SU-DHL-6 (cell line): ENCODE measurements around the gene TBC1D23.
"Not testable (repeated sequence)": the region's sequence is repeated elsewhere in the genome, so short reads cannot be mapped to it uniquely, and the experiment has no call there.

ENCODE experiments used
- H2AFZ ChIP-seq: fragments of 200-600 bp; sonication (generic); 2 replicates; pipeline ENCODE4 v1.6.1; 2014; ENCODE audit warnings: low read depth, mild to moderate bottlenecking, moderate library complexity, mixed read lengths, antibody characterized with exemption, low read length; ENCODE audit not compliant: severe bottlenecking
- H3F3A ChIP-seq: fragments of 200-600 bp; shearing (Covaris generic); 2 replicates; pipeline ENCODE4 v1.6.0; 2016; ENCODE audit warnings: antibody characterized with exemption, mild to moderate bottlenecking; ENCODE audit not compliant: insufficient read depth
- H3K27ac ChIP-seq: fragments of 200-600 bp; sonication (generic); 2 replicates; pipeline ENCODE4 v1.5.1; 2016; ENCODE audit warnings: low read depth, mild to moderate bottlenecking, low read length, moderate library complexity, mixed read lengths
- H3K27me3 ChIP-seq: fragments of 200-600 bp; sonication (generic), shearing (Covaris generic); 2 replicates; pipeline ENCODE4 v1.6.0; 2014; ENCODE audit warnings: mild to moderate bottlenecking, low read length
- H3K36me3 ChIP-seq: fragments of 200-600 bp; sonication (generic); 2 replicates; pipeline ENCODE4 v1.6.1; 2014; ENCODE audit warnings: mild to moderate bottlenecking, low read length, mixed read lengths
- H3K4me2 ChIP-seq: fragments of 300-600, 200-600 bp; shearing (Covaris generic), sonication (generic); 2 replicates; pipeline ENCODE4 v1.6.0; 2014; ENCODE audit warnings: low read length, low read depth, mild to moderate bottlenecking; ENCODE audit not compliant: poor library complexity, severe bottlenecking
- H3K4me3 ChIP-seq: fragments of 200-600 bp; sonication (generic); 2 replicates; pipeline ENCODE4 v1.5.1; 2014; ENCODE audit warnings: antibody characterized with exemption, low read length, mild to moderate bottlenecking, mixed read lengths; ENCODE audit not compliant: insufficient read depth, poor library complexity, severe bottlenecking
- H3K79me2 ChIP-seq: fragments of 200-600 bp; sonication (generic); 2 replicates; pipeline ENCODE4 v1.6.1; 2014; ENCODE audit warnings: mild to moderate bottlenecking, low read length, moderate library complexity; ENCODE audit not compliant: insufficient read depth
- H3K9ac ChIP-seq: fragments of 200-600 bp; sonication (generic); 2 replicates; pipeline ENCODE4 v1.7.0; 2014; ENCODE audit warnings: mild to moderate bottlenecking, low read length
- H3K9me2 ChIP-seq: fragments of 200-600 bp; sonication (generic); replicated peaks from 2 replicates; pipeline ENCODE4 v1.6.1; 2014; ENCODE audit warnings: low read length; ENCODE audit not compliant: insufficient read depth
- H3K9me3 ChIP-seq: fragments of 200-600 bp; sonication (generic); 2 replicates; pipeline ENCODE4 v1.6.1; 2014; ENCODE audit warnings: low read length, mixed read lengths; ENCODE audit not compliant: insufficient read depth
- H4K20me1 ChIP-seq: fragments of 200-600 bp; sonication (generic); 2 replicates; pipeline ENCODE4 v1.6.1; 2014; ENCODE audit warnings: low read depth, mild to moderate bottlenecking, antibody characterized with exemption, low read length, moderate library complexity, mixed read lengths
- CTCF ChIP-seq: fragments of 200-600 bp; sonication (generic); IDR thresholded peaks from one replicate; pipeline ENCODE4 v1.5.1; 2017; ENCODE audit warnings: antibody characterized with exemption, mild to moderate bottlenecking, low read length, moderate library complexity; ENCODE audit not compliant: insufficient read depth, poor library complexity, severe bottlenecking
- EZH2phosphoT487 ChIP-seq: fragments of 200-600 bp; sonication (generic), shearing (Covaris generic); conservative IDR thresholded peaks from 2 replicates; pipeline ENCODE4 v1.6.1; 2018; ENCODE audit warnings: mild to moderate bottlenecking, antibody characterized with exemption, low read length, moderate library complexity, mixed read lengths

TBC1D23 gene

GRCh38 chr3:100231668-100232067 is 29.1 kb upstream of the TBC1D23 start:
- Histone ChIP-seq H4K20me1 (no peaks in the 10 kb centered on the region), H3K27ac (no peak overlapping the region), H3K36me3 (no peaks in the 10 kb centered on the region), H3K4me3 (no peak overlapping the region), H3K79me2 (no peaks in the 10 kb centered on the region), H2AFZ (no peak overlapping the region), H3K9me2 (no peaks in the 10 kb centered on the region), H3K9me3 (no peaks in the 10 kb centered on the region), H3K4me2 (no peak overlapping the region), H3K9ac (no peak overlapping the region), H3K27me3 (no peaks in the 10 kb centered on the region), H3F3A (no peaks in the 10 kb centered on the region)
- no peak for TF ChIP-seq EZH2phosphoT487
- no peak for TF ChIP-seq CTCF

GRCh38 chr3:100234364-100234763 is 26.4 kb upstream of the TBC1D23 start:
- H2AFZ ChIP-seq: no peak overlapping the region
- H3K4me3 ChIP-seq: no peak overlapping the region
- TF ChIP-seq CTCF (no peak), EZH2phosphoT487 (no peak)
- H3K27ac ChIP-seq: no peak overlapping the region
- no peaks in the 10 kb centered on the region for H3K9me2 ChIP-seq
- H3K9ac ChIP-seq: no peak overlapping the region
- H3K36me3 ChIP-seq: no peaks in the 10 kb centered on the region
- H3F3A ChIP-seq: no peaks in the 10 kb centered on the region
- H3K79me2 ChIP-seq: no peaks in the 10 kb centered on the region
- H3K27me3 ChIP-seq: no peaks in the 10 kb centered on the region
- no peaks in the 10 kb centered on the region for H4K20me1 ChIP-seq
- H3K4me2 ChIP-seq: no peak overlapping the region
- H3K9me3 ChIP-seq: no peaks in the 10 kb centered on the region

GRCh38 chr3:100238599-100238998 is 22.2 kb upstream of the TBC1D23 start:
- no peaks in the 10 kb centered on the region for H3F3A ChIP-seq
- no peak overlapping the region for H2AFZ ChIP-seq
- no peak overlapping the region for H3K4me3 ChIP-seq
- no peaks in the 10 kb centered on the region for H3K36me3 ChIP-seq
- H4K20me1 ChIP-seq: no peaks in the 10 kb centered on the region
- H3K27ac ChIP-seq: no peak overlapping the region
- no peaks in the 10 kb centered on the region for H3K9me3 ChIP-seq
- no peak overlapping the region for H3K9ac ChIP-seq
- TF ChIP-seq CTCF (no peak), EZH2phosphoT487 (no peak)
- H3K9me2 ChIP-seq: no peaks in the 10 kb centered on the region
- no peaks in the 10 kb centered on the region for H3K27me3 ChIP-seq
- H3K4me2 ChIP-seq: no peak overlapping the region
- no peaks in the 10 kb centered on the region for H3K79me2 ChIP-seq

GRCh38 chr3:100242471-100242870 is 18.3 kb upstream of the TBC1D23 start:
- not testable (repeated sequence) for H3F3A ChIP-seq, H3K4me3 ChIP-seq, H3K27ac ChIP-seq, H3K9me2 ChIP-seq, H3K27me3 ChIP-seq, H4K20me1 ChIP-seq, H3K9ac ChIP-seq, H3K79me2 ChIP-seq, H3K36me3 ChIP-seq, H3K9me3 ChIP-seq, H2AFZ ChIP-seq, H3K4me2 ChIP-seq
